ENCODE data around the gene ZAP70.
"Not testable (repeated sequence)": the region's sequence is repeated elsewhere in the genome, so short reads cannot be mapped to it uniquely, and the experiment has no call there.

ZAP70 gene

GRCh38 chr2:97699765-97700444 is 13.5 kb upstream of the ZAP70 start:
- peak; percentile 68 for DNase-seq

GRCh38 chr2:97701186-97701585 is 12.2 kb upstream of the ZAP70 start:
- no peak for DNase-seq

GRCh38 chr2:97701851-97702465 is 11.4 kb upstream of the ZAP70 start:
- no peak for DNase-seq

GRCh38 chr2:97702731-97703470 is 10.5 kb upstream of the ZAP70 start:
- DNase-seq, result no peak

GRCh38 chr2:97703741-97704140 is 9.6 kb upstream of the ZAP70 start:
- DNase-seq, result no peak

- DNase-seq, result no peak
These were observed 8.4 kb upstream of the ZAP70 start for GRCh38 chr2:97704989-97705388.

- DNase-seq, result no peak
These were observed 7.3 kb upstream of the ZAP70 start for GRCh38 chr2:97706112-97706511.

GRCh38 chr2:97706708-97707345 is 6.5 kb upstream of the ZAP70 start:
- no peak for DNase-seq

- DNase-seq, result no peak
These were observed 5.9 kb upstream of the ZAP70 start for GRCh38 chr2:97707362-97708047.

- DNase-seq, result no peak
These were observed 5.4 kb upstream of the ZAP70 start for GRCh38 chr2:97708048-97708380.

GRCh38 chr2:97708608-97709007 is 4.8 kb upstream of the ZAP70 start:
- no peak for DNase-seq

GRCh38 chr2:97711394-97711711 is 2.0 kb upstream of the ZAP70 start:
- DNase-seq, result no peak

GRCh38 chr2:97712175-97712574 is 1.2 kb upstream of the ZAP70 start:
- DNase-seq, result not testable (repeated sequence)

- peak; percentile 52 for DNase-seq
These were observed 582 bp upstream of the ZAP70 start for GRCh38 chr2:97712693-97713295.

- DNase-seq, result no peak
These were observed 941 bp downstream of the ZAP70 start for GRCh38 chr2:97714084-97714949.

- DNase-seq, result no peak
These were observed 1.7 kb downstream of the ZAP70 start for GRCh38 chr2:97714950-97715652.

GRCh38 chr2:97715951-97716694 is 2.7 kb downstream of the ZAP70 start:
- no peak for DNase-seq

GRCh38 chr2:97716695-97717612 is 3.6 kb downstream of the ZAP70 start:
- DNase-seq, result no peak

- no peak for DNase-seq
These were observed 4.2 kb downstream of the ZAP70 start for GRCh38 chr2:97717613-97717995.
